H7 (cell line): ENCODE measurements around the gene C6orf132. TPM values are rescaled to one million over a fixed set of nuclear protein-coding genes. Genes with fewer than 3 reads are reported as not detected.
A peak's percentile ranks its signal among the peaks of the same experiment; 100 is the strongest.

Source experiments
- DNase-seq: peaks from one replicate; pipeline ENCODE4 v3.0.0; 2012
- H3K27me3 ChIP-seq: 2 replicates; pipeline ENCODE4 v1.6.0; 2011; ENCODE audit warnings: mild to moderate bottlenecking, low read length; ENCODE audit not compliant: control insufficient read depth, insufficient read depth
- H3K36me3 ChIP-seq: replicated peaks from 2 replicates; pipeline ENCODE4 v1.5.1; 2011; ENCODE audit warnings: low read length; ENCODE audit not compliant: control insufficient read depth, insufficient read depth
- H3K4me3 ChIP-seq: 2 replicates; pipeline ENCODE4 v1.5.1; 2011; ENCODE audit warnings: low read depth, mild to moderate bottlenecking, control low read depth, low read length, moderate library complexity; ENCODE audit not compliant: insufficient read depth
- total RNA-seq: library from RNA; depleted of rRNA; stranded (reverse); fragments of >200 nt; shearing (Covaris generic); gene quantifications from 2 replicates; pipeline ENCODE4 v1.2.3, GENCODE V29; 2014

The C6orf132 gene
- total RNA-seq, 1 experiment from 2014 or later: 11.3 TPM

DNA sequence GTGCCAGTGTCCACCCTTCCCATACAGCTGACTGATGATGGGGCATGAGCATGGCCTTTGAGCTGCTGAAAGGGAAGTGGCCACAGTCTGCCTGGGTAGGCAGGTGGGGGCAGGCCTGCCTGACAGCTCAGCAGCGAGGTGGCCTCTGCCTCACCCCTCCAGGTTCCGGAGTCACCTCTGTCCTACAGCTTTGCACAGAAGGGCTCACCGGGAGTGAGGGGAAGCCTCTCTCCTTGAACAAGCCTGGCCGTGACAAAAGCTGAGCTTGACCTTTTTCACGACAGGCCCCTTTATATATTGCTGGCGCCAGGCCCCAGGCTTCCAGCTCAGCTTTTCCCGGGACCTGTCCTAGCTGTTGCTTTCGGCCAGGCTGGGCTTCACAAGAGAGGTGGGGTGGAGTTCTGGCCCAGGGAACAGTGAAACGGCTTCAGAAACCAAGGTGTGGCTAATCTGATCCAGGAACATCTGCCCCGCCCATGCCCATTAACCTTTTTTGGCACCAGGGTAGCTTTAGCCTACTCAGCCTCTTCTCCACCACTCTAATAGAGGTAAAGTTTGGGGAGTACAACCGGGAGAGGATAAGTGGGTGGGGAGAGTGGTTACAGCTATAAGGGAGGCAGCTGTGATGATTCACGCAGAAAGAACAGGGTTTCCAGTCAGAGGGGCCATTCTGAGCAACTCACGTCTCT is 42.9 kb downstream of the C6orf132 start:
- H3K36me3 ChIP-seq: peaks cover 4% of the 10 kb centered on the region; the same call in 1 of the 2 replicates
- DNase-seq: peak; percentile 48
- H3K4me3 ChIP-seq: no peak overlapping the region
- peaks cover 18% of the 10 kb centered on the region for H3K27me3 ChIP-seq

DNA sequence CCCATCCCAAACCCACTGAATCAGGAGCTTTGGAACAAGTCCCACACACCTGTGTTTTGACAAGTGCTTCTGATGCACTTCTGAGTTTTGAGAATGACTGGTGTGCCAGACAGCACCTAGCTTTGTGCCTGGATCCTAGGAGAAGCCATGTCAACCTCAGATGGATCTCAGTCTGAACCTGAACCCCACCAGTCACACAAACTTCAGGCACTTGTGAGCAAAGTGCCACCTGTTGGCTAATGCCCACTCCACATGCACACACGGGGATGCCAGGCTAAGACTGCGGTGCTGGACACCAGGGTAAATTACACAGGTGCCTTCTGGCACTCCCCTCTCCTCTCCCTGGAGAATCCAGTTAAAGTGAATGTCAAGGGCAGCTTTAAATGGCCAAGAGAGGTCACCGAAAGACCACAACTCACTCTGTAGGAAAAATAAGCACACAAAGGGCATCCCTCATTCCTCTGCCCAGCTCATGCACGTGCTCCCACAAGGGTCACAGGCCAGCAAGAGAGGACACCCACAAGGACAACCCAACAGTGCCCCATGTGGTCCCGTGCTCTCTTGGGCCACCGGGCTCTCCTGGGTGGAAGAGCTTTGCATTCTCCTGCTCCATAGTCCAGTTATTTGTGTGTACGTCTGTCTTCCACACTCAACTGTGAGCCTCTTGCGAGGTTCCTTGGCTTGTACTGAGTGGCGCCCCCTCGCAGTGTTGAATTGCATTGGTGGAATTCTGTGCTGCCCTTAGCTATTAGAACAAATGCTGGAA is 46.5 kb downstream of the C6orf132 start:
- peak; percentile 62 for DNase-seq
- H3K4me3 ChIP-seq: no peak overlapping the region
- no peaks in the 10 kb centered on the region for H3K36me3 ChIP-seq
- peaks cover 21% of the 10 kb centered on the region for H3K27me3 ChIP-seq

DNA sequence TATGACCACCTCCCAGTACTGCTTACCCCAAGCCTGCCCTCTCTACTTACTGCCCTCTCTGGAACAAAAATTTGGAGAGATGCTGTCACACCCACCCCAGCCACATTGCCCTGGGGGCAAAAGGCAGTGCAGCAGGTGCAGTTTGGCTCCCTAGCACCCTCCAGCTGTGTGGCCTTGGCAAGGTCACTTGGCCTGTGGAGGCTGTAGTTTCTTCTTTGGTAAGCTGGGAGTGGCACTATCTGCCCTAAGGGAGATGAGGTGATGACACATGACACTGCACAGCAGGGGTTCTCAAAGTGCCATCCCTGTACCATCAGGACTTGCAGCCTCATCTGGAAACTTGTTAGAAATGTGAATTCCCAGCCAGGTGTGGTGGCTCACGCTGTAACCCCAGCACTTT is 47.3 kb downstream of the C6orf132 start:
- DNase-seq: no peak
- Histone ChIP-seq H3K27me3 (peaks cover 21% of the 10 kb centered on the region), H3K36me3 (no peaks in the 10 kb centered on the region)

DNA sequence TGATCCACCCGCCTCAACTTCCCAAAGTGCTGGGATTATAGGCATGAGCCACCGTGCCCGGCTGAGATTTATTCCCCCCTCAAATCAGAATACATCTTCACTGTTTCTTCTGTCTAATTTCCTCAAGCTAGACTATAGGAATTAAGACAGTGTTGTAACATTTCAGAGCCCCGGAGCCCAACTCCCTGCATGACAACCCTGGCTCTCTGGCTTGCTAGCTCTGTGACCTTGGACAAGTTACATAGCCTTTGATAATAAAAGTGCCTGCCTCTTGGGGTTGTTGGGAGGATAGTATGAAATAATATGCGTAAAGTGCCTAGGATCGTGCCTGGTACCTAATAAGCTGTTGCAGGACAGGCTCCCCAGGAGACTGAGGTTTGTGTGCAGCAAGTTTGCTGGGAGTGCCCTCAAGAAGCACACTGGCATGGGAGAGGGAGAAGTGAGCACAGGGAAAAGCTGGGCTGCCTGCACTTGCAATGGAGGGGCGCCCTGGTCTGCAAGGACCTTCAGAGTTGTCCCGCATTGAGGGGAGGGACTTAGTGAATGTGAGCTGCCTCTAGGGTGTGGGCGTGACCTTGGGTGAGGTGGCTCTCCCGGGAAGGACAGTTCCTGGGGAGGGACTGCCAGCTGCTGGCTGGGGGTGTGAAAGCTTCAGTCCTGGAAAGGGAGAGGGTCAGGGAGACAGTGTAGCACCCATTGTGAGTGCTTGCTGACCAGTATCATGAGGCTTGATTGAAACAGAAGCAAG is 48.7 kb downstream of the C6orf132 start:
- no peaks in the 10 kb centered on the region for H3K36me3 ChIP-seq
- H3K27me3 ChIP-seq: peaks cover 19% of the 10 kb centered on the region
- peak; percentile 69 for DNase-seq
- H3K4me3 ChIP-seq: no peak overlapping the region

More for the DNA sequence above, 47.3 kb downstream of the C6orf132 start:
- no peak overlapping the region for H3K4me3 ChIP-seq

DNA sequence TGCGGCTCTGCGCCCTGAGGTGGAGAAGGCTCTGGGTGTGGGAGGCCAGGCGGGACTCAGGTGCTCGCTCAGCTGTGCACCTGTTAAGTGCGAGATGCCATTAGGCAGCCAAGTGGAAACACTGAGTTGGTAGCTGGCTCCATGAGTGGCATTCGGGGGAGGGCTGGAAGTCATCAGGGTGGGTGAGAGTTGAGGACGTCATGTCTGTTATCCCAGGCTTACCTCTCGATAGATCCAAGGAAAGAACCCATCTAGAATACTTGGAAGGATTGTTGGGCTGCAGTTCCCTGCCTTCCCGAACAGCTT is 50.7 kb downstream of the C6orf132 start:
- Histone ChIP-seq H3K36me3 (no peaks in the 10 kb centered on the region), H3K27me3 (peaks cover 10% of the 10 kb centered on the region; the same call in 1 of the 2 replicates), H3K4me3 (no peak overlapping the region)
- DNase-seq: no peak

DNA sequence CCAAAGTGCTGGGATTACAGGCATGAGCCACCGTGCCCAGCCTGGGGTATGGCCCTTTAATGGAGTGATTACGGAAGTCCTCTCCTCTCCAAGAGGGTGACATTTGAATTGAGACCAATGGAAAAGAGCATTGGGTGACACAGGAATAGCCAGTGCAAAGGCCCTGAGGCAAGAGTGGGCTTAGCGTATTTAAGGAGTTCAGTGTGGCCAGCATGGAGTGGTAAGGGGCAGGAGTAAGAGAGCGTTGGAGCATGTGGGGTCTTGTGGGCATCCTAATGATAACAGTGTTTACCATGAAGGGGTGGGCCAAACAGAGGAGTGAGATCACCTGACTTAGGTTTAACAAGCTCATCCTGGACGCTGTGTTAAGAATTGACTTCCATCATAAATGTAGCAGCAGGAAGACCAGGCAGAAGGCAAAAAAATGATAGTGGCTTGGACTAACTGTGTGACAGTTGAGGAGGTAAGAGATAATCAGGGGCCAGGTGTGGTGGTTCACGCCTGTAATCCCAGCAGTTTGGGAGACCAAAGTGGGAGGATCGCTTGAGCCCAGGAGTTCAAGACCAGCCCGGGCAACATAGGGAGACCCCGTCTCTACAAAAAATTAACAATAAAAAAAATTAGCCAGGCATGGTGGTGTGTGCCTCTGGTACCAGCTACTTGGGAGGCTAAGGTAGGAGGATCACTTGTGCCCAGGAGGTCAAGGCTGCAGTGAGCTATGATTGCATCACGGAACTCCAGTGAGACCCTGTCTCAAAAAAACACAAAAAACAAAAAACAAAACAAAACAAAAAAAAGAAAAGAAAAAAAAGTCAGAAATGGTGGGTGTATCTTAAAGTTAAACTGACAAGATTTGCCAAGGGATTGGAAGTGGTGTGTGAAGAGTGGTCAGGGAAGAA is 51.4 kb downstream of the C6orf132 start:
- no peak for DNase-seq
- Histone ChIP-seq H3K4me3 (no peak overlapping the region), H3K36me3 (no peaks in the 10 kb centered on the region), H3K27me3 (peaks cover 8% of the 10 kb centered on the region; the same call in 1 of the 2 replicates)

DNA sequence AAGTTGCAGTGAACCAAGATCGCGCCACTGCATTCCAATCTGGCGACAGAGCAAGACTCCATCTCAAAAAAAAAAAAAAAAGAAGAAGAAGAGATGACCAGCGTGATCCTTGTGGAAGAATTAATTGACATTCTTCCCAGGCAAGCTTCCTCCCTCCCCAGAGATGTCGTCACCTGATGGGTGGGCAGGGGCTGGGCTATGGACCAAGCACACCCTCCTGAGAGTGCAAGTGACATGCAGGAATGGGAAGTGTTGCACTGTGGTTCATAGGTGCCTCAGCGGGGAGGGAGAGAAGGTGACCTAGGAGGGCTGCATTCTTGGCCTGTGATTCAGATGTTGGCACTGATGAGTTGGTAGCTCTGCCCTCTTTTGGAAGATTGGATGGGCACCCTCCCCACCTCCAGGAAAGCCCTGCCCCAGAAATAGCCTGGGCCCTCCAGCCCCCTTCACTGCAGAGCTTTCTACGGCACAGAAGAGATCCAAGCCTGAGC is 54.3 kb downstream of the C6orf132 start:
- no peaks in the 10 kb centered on the region for H3K36me3 ChIP-seq
- DNase-seq: no peak
- peaks cover 5% of the 10 kb centered on the region; the same call in 1 of the 2 replicates for H3K27me3 ChIP-seq
- no peak overlapping the region for H3K4me3 ChIP-seq

DNA sequence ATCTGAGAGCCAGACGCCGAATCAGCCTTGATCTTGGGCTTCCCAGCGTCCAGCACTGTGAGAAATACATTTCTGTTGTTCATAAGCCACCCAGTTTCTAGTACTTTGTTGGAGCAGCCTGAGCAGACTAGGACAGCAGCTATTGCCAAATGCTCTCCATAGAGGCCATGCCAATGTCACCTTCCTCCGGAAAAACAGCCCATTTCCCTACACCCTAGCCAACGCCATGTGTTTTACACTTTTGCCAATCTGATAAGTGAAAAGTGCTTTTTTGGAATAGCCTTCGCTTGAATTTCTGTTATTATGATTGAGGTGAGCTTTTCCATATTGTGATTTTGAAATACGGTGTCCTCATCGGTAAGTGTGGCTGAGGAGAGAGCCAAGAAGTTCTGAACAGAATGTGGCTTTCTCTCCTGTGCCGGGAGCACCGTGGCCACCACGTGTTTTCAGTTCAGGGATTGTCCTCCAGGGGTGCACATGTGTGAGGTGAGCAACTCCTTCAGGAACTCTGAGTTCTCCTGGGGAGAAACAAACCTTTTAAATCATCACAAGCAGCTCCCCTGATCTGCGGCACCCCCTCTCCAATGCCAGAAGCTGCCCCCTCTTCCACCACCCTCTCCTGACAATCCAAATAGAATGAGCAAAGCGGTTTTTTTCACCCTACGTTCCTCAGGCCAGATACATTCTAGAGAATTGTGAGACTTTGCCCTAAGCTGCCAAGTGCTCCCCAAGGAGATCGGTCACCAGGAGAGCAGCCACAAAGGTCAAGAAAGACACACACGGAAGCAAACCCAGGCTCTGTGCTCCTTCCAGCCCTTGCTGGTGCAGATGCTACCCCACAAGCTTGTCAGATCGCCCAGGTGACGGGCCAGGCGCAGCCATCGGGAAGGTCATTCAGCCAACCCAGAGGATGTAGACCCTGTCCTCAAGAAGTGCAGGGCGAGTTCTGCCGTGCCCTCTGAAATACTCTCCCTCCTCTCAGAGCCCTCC is 56.1 kb downstream of the C6orf132 start:
- peak; percentile 73 for DNase-seq
- Histone ChIP-seq H3K4me3 (no peak overlapping the region), H3K27me3 (peaks cover 2% of the 10 kb centered on the region; the same call in 1 of the 2 replicates)

DNA sequence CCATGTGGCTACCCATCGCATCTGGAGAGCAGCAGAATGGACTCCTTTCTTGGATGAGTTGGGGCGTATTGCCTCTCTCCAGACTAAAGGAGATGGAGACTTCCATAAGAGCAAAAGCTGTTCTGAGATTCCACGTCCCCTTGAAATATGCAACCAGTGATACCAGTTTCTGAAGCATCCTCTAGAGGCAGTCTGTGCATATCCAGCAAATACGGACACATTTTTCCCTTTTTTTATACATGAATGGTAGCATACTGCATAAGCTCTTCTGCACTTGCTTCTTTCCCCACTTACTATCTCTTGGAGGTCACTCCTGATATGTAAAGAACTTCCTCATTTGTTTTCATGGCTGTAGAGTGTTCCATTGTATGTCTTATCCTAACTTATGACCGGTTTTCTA is 57.5 kb downstream of the C6orf132 start:
- peaks cover 2% of the 10 kb centered on the region; the same call in 1 of the 2 replicates for H3K27me3 ChIP-seq
- no peaks in the 10 kb centered on the region for H3K36me3 ChIP-seq
- DNase-seq: no peak
- H3K4me3 ChIP-seq: no peak overlapping the region

More for the DNA sequence above, 56.1 kb downstream of the C6orf132 start:
- H3K36me3 ChIP-seq: no peaks in the 10 kb centered on the region

DNA sequence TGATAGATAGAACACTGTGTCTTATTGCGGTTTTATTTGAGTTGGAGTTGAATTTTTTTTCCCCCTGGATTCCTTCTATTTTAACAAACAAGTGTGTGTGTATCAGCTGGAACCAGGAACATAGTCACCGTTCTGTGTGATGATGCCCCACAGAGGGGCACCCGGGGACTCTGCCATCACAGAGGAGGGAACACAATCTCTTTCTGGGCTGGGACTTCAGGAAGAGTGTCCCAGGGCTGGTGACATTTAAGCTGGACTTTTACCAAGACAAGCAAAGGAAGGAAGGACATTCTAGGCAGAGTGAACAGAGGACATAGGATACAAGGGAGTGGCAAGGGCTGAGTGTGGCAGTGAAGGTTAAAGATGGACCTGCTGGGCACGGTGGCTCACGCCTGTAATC is 58.9 kb downstream of the C6orf132 start:
- DNase-seq: no peak
- Histone ChIP-seq H3K27me3 (peaks cover 2% of the 10 kb centered on the region; the same call in 1 of the 2 replicates), H3K4me3 (no peak overlapping the region)

DNA sequence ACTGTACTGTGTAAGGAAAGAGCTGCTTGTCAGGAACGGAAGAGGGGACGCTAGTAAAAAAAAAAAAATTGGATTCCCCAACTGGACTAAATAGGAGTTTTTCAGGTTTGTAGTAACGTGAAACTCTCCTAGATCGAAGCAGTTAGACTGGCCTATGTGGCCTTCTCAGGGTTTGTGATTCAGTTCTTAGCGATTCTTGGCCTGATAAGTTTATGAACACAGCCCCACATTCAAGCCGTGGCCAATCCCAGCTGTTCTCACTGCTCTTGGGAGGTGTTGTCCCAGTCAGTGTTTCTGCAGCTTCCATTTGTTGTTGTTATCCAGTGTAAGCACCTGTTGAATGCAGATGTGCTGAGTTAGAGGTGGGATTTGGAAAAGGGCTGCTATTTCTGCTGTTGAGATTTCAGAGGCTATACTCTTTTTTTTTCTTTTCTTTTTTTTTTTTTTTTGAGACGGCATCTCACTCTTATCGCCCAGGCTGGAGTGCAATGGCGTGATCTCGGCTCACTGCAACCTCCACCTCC is 62.4 kb downstream of the C6orf132 start:
- DNase-seq: no peak
- H3K27me3 ChIP-seq: no peaks in the 10 kb centered on the region
- peaks cover 14% of the 10 kb centered on the region for H3K36me3 ChIP-seq
- no peak overlapping the region for H3K4me3 ChIP-seq

More for the DNA sequence above, 58.9 kb downstream of the C6orf132 start:
- no peaks in the 10 kb centered on the region for H3K36me3 ChIP-seq

DNA sequence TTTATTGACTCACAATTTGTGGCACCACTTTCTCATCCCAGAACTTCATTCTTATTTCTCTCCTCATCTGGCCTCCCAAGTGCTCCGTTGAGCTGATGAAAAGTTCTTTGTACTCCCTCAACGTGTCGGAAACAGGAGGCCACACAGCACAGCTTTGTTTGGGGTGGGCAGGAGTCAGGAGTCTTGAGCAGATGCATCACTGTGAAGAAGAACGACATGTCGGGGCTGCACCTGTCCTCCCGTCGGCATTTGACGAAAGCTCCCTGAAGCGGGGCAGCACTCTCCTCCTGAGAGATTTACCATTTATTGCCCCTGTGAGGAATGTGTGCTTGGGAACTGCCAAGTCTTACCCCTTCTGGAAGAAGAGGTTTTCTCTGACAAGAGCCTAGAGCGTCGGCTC is 64.0 kb downstream of the C6orf132 start:
- H3K4me3 ChIP-seq: no peak overlapping the region
- H3K27me3 ChIP-seq: no peaks in the 10 kb centered on the region
- no peak for DNase-seq
- H3K36me3 ChIP-seq: peaks cover 17% of the 10 kb centered on the region
